Measurements from ENCODE around the gene RXFP4.
A peak's percentile ranks its signal among the peaks of the same experiment; 100 is the strongest.

RXFP4 gene

GRCh38 chr1:155967341-155968050 is 26.1 kb downstream of the RXFP4 start:
- peak overlapping the region in 1 of 2 donors; percentile 15 for H3K9ac ChIP-seq (ENCODE audit: low read depth in 1 of 2, low read length in 2 of 2)
- no peaks in the 10 kb centered on the region for H3K27me3 ChIP-seq (ENCODE audit: control insufficient read depth in 1 of 2, insufficient read depth in 2 of 2, low read length in 2 of 2)
- peaks cover 48 to 52% of the 10 kb centered on the region in 2 donors for H3K4me1 ChIP-seq (ENCODE audit: control insufficient read depth in 1 of 2, insufficient read depth in 2 of 2, low read length in 2 of 2)
- peak overlapping the region in 1 of 2 donors; percentile 21 for H3K4me3 ChIP-seq (ENCODE audit: low read depth in 1 of 2, low read length in 2 of 2)
- H3K27ac ChIP-seq (ENCODE audit: low read depth, low read length): peak overlapping the region; percentile 52
- peaks cover 45 to 66% of the 10 kb centered on the region in 2 donors for H3K36me3 ChIP-seq (ENCODE audit: control insufficient read depth in 1 of 2, insufficient read depth in 2 of 2, low read length in 2 of 2)
- no peaks in the 10 kb centered on the region for H3K9me3 ChIP-seq (ENCODE audit: control insufficient read depth in 1 of 2, low read length in 2 of 2)

- no peaks in the 10 kb centered on the region for H3K27me3 ChIP-seq (ENCODE audit: control insufficient read depth in 1 of 2, insufficient read depth in 2 of 2, low read length in 2 of 2)
- peaks cover 40 to 61% of the 10 kb centered on the region in 2 donors for H3K36me3 ChIP-seq (ENCODE audit: control insufficient read depth in 1 of 2, insufficient read depth in 2 of 2, low read length in 2 of 2)
- no peaks in the 10 kb centered on the region for H3K9me3 ChIP-seq (ENCODE audit: control insufficient read depth in 1 of 2, low read length in 2 of 2)
- H3K4me1 ChIP-seq (ENCODE audit: control insufficient read depth in 1 of 2, insufficient read depth in 2 of 2, low read length in 2 of 2): peaks cover 45 to 48% of the 10 kb centered on the region in 2 donors
- peak overlapping the region in 1 of 2 donors; percentile 1 for H3K4me3 ChIP-seq (ENCODE audit: low read depth in 1 of 2, low read length in 2 of 2)
- no peak overlapping the region for H3K9ac ChIP-seq (ENCODE audit: low read depth in 1 of 2, low read length in 2 of 2)
- H3K27ac ChIP-seq (ENCODE audit: low read depth, low read length): no peak overlapping the region
Measured at GRCh38 chr1:155968051-155968400, 26.6 kb downstream of the RXFP4 start.

- H3K4me3 ChIP-seq (ENCODE audit: low read depth in 1 of 2, low read length in 2 of 2): no peak overlapping the region
- H3K27ac ChIP-seq (ENCODE audit: low read depth, low read length): no peak overlapping the region
- H3K9ac ChIP-seq (ENCODE audit: low read depth in 1 of 2, low read length in 2 of 2): no peak overlapping the region
- no peaks in the 10 kb centered on the region for H3K9me3 ChIP-seq (ENCODE audit: control insufficient read depth in 1 of 2, low read length in 2 of 2)
- peaks cover 40 to 59% of the 10 kb centered on the region in 2 donors for H3K36me3 ChIP-seq (ENCODE audit: control insufficient read depth in 1 of 2, insufficient read depth in 2 of 2, low read length in 2 of 2)
- peaks cover 48% of the 10 kb centered on the region in 2 donors for H3K4me1 ChIP-seq (ENCODE audit: control insufficient read depth in 1 of 2, insufficient read depth in 2 of 2, low read length in 2 of 2)
- no peaks in the 10 kb centered on the region for H3K27me3 ChIP-seq (ENCODE audit: control insufficient read depth in 1 of 2, insufficient read depth in 2 of 2, low read length in 2 of 2)
Measured at GRCh38 chr1:155968670-155969069, 27.2 kb downstream of the RXFP4 start.

- Histone ChIP-seq H3K9me3 (ENCODE audit: control insufficient read depth in 1 of 2, low read length in 2 of 2) (no peaks in the 10 kb centered on the region), H3K27me3 (ENCODE audit: control insufficient read depth in 1 of 2, insufficient read depth in 2 of 2, low read length in 2 of 2) (no peaks in the 10 kb centered on the region), H3K27ac (ENCODE audit: low read depth, low read length) (peak overlapping the region; percentile 52), H3K9ac (ENCODE audit: low read depth in 1 of 2, low read length in 2 of 2) (no peak overlapping the region), H3K4me3 (ENCODE audit: low read depth in 1 of 2, low read length in 2 of 2) (no peak overlapping the region), H3K36me3 (ENCODE audit: control insufficient read depth in 1 of 2, insufficient read depth in 2 of 2, low read length in 2 of 2) (peaks cover 38 to 55% of the 10 kb centered on the region in 2 donors), H3K4me1 (ENCODE audit: control insufficient read depth in 1 of 2, insufficient read depth in 2 of 2, low read length in 2 of 2) (peaks cover 53 to 55% of the 10 kb centered on the region in 2 donors)
Measured at GRCh38 chr1:155969377-155969791, 27.9 kb downstream of the RXFP4 start.

DNA sequence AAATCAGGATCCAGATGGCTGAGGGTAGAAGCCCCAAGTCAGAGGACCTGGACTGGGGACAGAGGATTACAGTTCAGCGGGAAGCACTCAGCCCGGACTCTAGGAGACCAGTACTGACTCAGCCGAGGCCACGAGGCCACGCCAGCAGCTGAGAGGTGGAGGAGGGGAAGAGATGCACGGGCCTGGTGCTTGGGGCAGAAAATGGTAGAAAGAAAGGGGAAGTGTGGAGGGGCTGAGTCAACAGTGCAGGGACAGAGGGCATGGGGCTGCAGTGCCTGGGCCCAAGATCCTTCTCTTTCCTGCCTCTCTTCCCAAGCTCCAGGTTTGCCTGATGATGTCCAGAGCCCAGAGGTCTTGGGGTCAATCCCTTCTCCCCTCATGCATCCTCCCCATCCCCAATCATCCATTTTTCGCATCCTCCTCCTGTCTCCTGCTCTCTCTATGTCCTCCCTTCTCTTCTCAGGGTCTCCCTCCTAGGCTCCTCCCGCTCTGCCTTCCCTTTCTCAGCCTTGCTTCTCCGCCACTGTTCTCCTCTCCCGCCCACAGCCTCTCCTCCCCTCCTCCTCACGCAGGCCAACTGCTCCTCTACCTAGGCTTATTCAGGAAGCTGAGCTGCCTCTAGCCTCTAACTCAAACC is 29.2 kb downstream of the RXFP4 start:
- no peaks in the 10 kb centered on the region for H3K27me3 ChIP-seq (ENCODE audit: control insufficient read depth in 1 of 2, insufficient read depth in 2 of 2, low read length in 2 of 2)
- H3K4me3 ChIP-seq (ENCODE audit: low read depth in 1 of 2, low read length in 2 of 2): peak overlapping the region in 1 of 2 donors; percentile 28
- H3K4me1 ChIP-seq (ENCODE audit: control insufficient read depth in 1 of 2, insufficient read depth in 2 of 2, low read length in 2 of 2): peaks cover 65 to 68% of the 10 kb centered on the region in 2 donors
- no peaks in the 10 kb centered on the region for H3K9me3 ChIP-seq (ENCODE audit: control insufficient read depth in 1 of 2, low read length in 2 of 2)
- peaks cover 29 to 43% of the 10 kb centered on the region in 2 donors for H3K36me3 ChIP-seq (ENCODE audit: control insufficient read depth in 1 of 2, insufficient read depth in 2 of 2, low read length in 2 of 2)
- H3K27ac ChIP-seq (ENCODE audit: low read depth, low read length): no peak overlapping the region
- no peak overlapping the region for H3K9ac ChIP-seq (ENCODE audit: low read depth in 1 of 2, low read length in 2 of 2)

- no peak overlapping the region for H3K27ac ChIP-seq (ENCODE audit: low read depth, low read length)
- H3K27me3 ChIP-seq (ENCODE audit: control insufficient read depth in 1 of 2, insufficient read depth in 2 of 2, low read length in 2 of 2): no peaks in the 10 kb centered on the region
- H3K36me3 ChIP-seq (ENCODE audit: control insufficient read depth in 1 of 2, insufficient read depth in 2 of 2, low read length in 2 of 2): peaks cover 16 to 27% of the 10 kb centered on the region in 2 donors
- no peaks in the 10 kb centered on the region for H3K9me3 ChIP-seq (ENCODE audit: control insufficient read depth in 1 of 2, low read length in 2 of 2)
- H3K4me3 ChIP-seq (ENCODE audit: low read depth in 1 of 2, low read length in 2 of 2): no peak overlapping the region
- H3K4me1 ChIP-seq (ENCODE audit: control insufficient read depth in 1 of 2, insufficient read depth in 2 of 2, low read length in 2 of 2): peaks cover 74 to 83% of the 10 kb centered on the region in 2 donors
- no peak overlapping the region for H3K9ac ChIP-seq (ENCODE audit: low read depth in 1 of 2, low read length in 2 of 2)
Measured at GRCh38 chr1:155971910-155972809, 30.7 kb downstream of the RXFP4 start.

- H3K9me3 ChIP-seq (ENCODE audit: control insufficient read depth in 1 of 2, low read length in 2 of 2): no peaks in the 10 kb centered on the region
- no peak overlapping the region for H3K4me3 ChIP-seq (ENCODE audit: low read depth in 1 of 2, low read length in 2 of 2)
- peaks cover 9 to 12% of the 10 kb centered on the region in 2 donors for H3K36me3 ChIP-seq (ENCODE audit: control insufficient read depth in 1 of 2, insufficient read depth in 2 of 2, low read length in 2 of 2)
- H3K9ac ChIP-seq (ENCODE audit: low read depth in 1 of 2, low read length in 2 of 2): no peak overlapping the region
- H3K27ac ChIP-seq (ENCODE audit: low read depth, low read length): no peak overlapping the region
- H3K4me1 ChIP-seq (ENCODE audit: control insufficient read depth in 1 of 2, insufficient read depth in 2 of 2, low read length in 2 of 2): peaks cover 62 to 73% of the 10 kb centered on the region in 2 donors
- H3K27me3 ChIP-seq (ENCODE audit: control insufficient read depth in 1 of 2, insufficient read depth in 2 of 2, low read length in 2 of 2): no peaks in the 10 kb centered on the region
Measured at GRCh38 chr1:155973723-155974122, 32.3 kb downstream of the RXFP4 start.

DNA sequence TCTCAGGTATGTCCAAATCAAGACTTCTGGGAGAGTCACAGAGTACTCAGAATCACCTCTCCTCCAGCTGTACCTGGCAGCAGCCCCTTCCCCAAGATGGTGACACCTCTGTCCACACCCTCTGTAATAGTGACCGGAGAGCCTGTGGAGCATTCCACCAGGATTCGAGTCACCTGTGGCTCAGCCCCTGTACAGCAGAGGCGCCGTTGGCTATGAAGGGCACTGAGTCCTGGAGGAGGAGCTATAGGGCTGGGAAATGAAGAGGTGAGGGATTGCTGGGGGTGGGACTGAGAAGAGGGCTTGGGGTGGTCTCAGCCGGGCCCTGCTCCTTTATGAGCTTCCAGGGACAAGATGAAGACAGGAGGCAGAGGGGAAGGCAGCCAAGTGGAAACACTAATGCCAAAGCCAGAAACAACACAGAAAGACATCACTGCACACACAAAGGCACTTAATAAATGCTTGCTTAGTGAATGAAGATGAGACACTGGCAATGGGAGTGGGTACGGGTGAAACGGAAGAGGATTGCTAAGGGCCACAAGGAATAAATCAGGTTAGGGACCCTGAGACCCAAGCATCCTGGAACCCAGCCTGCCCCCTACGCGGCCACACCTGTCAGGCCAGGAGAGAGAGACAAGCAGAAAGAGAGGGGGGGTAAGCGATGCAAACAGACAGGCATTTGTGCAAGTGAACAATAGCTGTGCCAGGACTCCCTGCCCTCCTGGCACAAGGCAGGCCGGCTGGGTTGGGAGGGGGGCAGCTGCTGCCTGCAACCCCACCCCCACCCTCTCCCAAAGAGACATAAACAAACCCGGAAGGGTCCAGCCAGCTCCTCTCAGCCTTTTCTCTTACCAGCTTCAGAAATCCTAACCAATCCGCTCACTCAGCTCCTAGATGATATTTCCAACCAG is 33.0 kb downstream of the RXFP4 start:
- Histone ChIP-seq H3K9ac (ENCODE audit: low read depth in 1 of 2, low read length in 2 of 2) (peak overlapping the region; percentile 1 to 91), H3K4me3 (ENCODE audit: low read depth in 1 of 2, low read length in 2 of 2) (peak overlapping the region; percentile 89 to 90), H3K27me3 (ENCODE audit: control insufficient read depth in 1 of 2, insufficient read depth in 2 of 2, low read length in 2 of 2) (no peaks in the 10 kb centered on the region), H3K27ac (ENCODE audit: low read depth, low read length) (no peak overlapping the region), H3K36me3 (ENCODE audit: control insufficient read depth in 1 of 2, insufficient read depth in 2 of 2, low read length in 2 of 2) (peaks cover 1 to 4% of the 10 kb centered on the region in 2 donors), H3K4me1 (ENCODE audit: control insufficient read depth in 1 of 2, insufficient read depth in 2 of 2, low read length in 2 of 2) (peaks cover 62 to 73% of the 10 kb centered on the region in 2 donors), H3K9me3 (ENCODE audit: control insufficient read depth in 1 of 2, low read length in 2 of 2) (no peaks in the 10 kb centered on the region)

- H3K27me3 ChIP-seq (ENCODE audit: control insufficient read depth in 1 of 2, insufficient read depth in 2 of 2, low read length in 2 of 2): no peaks in the 10 kb centered on the region
- H3K36me3 ChIP-seq (ENCODE audit: control insufficient read depth in 1 of 2, insufficient read depth in 2 of 2, low read length in 2 of 2): no peaks in the 10 kb centered on the region
- peaks cover 64 to 73% of the 10 kb centered on the region in 2 donors for H3K4me1 ChIP-seq (ENCODE audit: control insufficient read depth in 1 of 2, insufficient read depth in 2 of 2, low read length in 2 of 2)
- H3K4me3 ChIP-seq (ENCODE audit: low read depth in 1 of 2, low read length in 2 of 2): peak overlapping the region; percentile 89 to 90
- peak overlapping the region; percentile 83 to 91 for H3K9ac ChIP-seq (ENCODE audit: low read depth in 1 of 2, low read length in 2 of 2)
- no peaks in the 10 kb centered on the region for H3K9me3 ChIP-seq (ENCODE audit: control insufficient read depth in 1 of 2, low read length in 2 of 2)
- H3K27ac ChIP-seq (ENCODE audit: low read depth, low read length): peak overlapping the region; percentile 53
Measured at GRCh38 chr1:155975375-155976061, 34.1 kb downstream of the RXFP4 start.
